ENCODE measurements around the gene CHRNG.

GRCh38 chr2:232516551-232516950 lies 22.9 kb upstream of the CHRNG start:
- TF ChIP-seq CTCF (IDR thresholded peaks at IDR 0.05; ENCODE audit: low read depth, low read length) (no peak), EZH2phosphoT487 (IDR thresholded peaks at IDR 0.05; ENCODE audit: low read depth) (no peak)

Measured in OCI-LY3 (cell line).